ENCODE data around the gene RINT1.
"Not testable (repeated sequence)": the region's sequence is repeated elsewhere in the genome, so short reads cannot be mapped to it uniquely, and the experiment has no call there.

Gene RINT1

GRCh38 chr7:105589356-105590077 lies 57.5 kb downstream of the RINT1 start:
- peak; percentile 77 for TF ChIP-seq CTCF (IDR thresholded peaks at IDR 0.05; ENCODE audit: low read depth, low read length)
- DNase-seq (ENCODE audit: extremely low read depth, low read depth) = peak; percentile 61

- no peak for DNase-seq (ENCODE audit: extremely low read depth, low read depth)
- TF ChIP-seq CTCF (IDR thresholded peaks at IDR 0.05; ENCODE audit: low read depth, low read length) = no peak
These were observed 58.8 kb downstream of the RINT1 start for GRCh38 chr7:105590793-105591192.

- no peak for DNase-seq (ENCODE audit: extremely low read depth, low read depth)
- TF ChIP-seq CTCF (IDR thresholded peaks at IDR 0.05; ENCODE audit: low read depth, low read length) = no peak
These were observed 59.5 kb downstream of the RINT1 start for GRCh38 chr7:105591522-105591921.

GRCh38 chr7:105594034-105594433 lies 62.0 kb downstream of the RINT1 start:
- no peak for TF ChIP-seq CTCF (IDR thresholded peaks at IDR 0.05; ENCODE audit: low read depth, low read length)
- no peak for DNase-seq (ENCODE audit: extremely low read depth, low read depth)

- no peak for TF ChIP-seq CTCF (IDR thresholded peaks at IDR 0.05; ENCODE audit: low read depth, low read length)
- DNase-seq (ENCODE audit: extremely low read depth, low read depth) = no peak
These were observed 64.9 kb downstream of the RINT1 start for GRCh38 chr7:105596866-105597265.

GRCh38 chr7:105599080-105599479 lies 67.1 kb downstream of the RINT1 start:
- DNase-seq (ENCODE audit: extremely low read depth, low read depth) = not testable (repeated sequence)

- TF ChIP-seq CTCF (IDR thresholded peaks at IDR 0.05; ENCODE audit: low read depth, low read length) = no peak
- DNase-seq (ENCODE audit: extremely low read depth, low read depth) = no peak
These were observed 67.5 kb downstream of the RINT1 start for GRCh38 chr7:105599551-105599950.

All from AG09319 (cell line).